ENCODE results near the gene FXYD7.

The FXYD7 gene

GRCh38 chr19:35135389-35135909, 7.6 kb upstream of the FXYD7 start:
- no peak overlapping the region for H3K23ac ChIP-seq (ENCODE audit: low read length)
- H3K4me3 ChIP-seq (ENCODE audit: low read depth, low read length), result no peak overlapping the region
- H3K27me3 ChIP-seq (ENCODE audit: insufficient read depth, low read length), result no peaks in the 10 kb centered on the region
- peak; percentile 54 to 73 for DNase-seq
- H3K14ac ChIP-seq (ENCODE audit: low read length), result no peak overlapping the region
- H2AFZ ChIP-seq (ENCODE audit: insufficient read depth, low read length, poor library complexity), result no peak overlapping the region
- H3K79me1 ChIP-seq (ENCODE audit: low read length), result no peaks in the 10 kb centered on the region
- H3K18ac ChIP-seq (ENCODE audit: low read length), result no peak overlapping the region
- no peak overlapping the region for H4K91ac ChIP-seq (ENCODE audit: low read depth, low read length)
- H2AK5ac ChIP-seq (ENCODE audit: low read length), result no peak overlapping the region
- H3K36me3 ChIP-seq (ENCODE audit: control insufficient read depth in 1 of 2, insufficient read depth in 2 of 2, low read length in 2 of 2), result no peaks in the 10 kb centered on the region
- no peak overlapping the region for H4K12ac ChIP-seq (ENCODE audit: low read depth, low read length)
- H3K27ac ChIP-seq (ENCODE audit: low read depth, low read length), result no peak overlapping the region
- no peak overlapping the region for H4K8ac ChIP-seq (ENCODE audit: low read depth, low read length)
- no peaks in the 10 kb centered on the region for H3K4me1 ChIP-seq (ENCODE audit: control insufficient read depth in 1 of 2, insufficient read depth in 2 of 2, low read length in 2 of 2)
- H3K4me2 ChIP-seq (ENCODE audit: low read length), result no peak overlapping the region
- no peak overlapping the region for H2BK12ac ChIP-seq (ENCODE audit: low read length)
- no peak overlapping the region for H3K4ac ChIP-seq (ENCODE audit: low read depth, low read length)
- H2BK5ac ChIP-seq (ENCODE audit: low read depth, low read length, poor library complexity), result no peak overlapping the region
- H3K9ac ChIP-seq (ENCODE audit: low read length), result no peak overlapping the region
- H2BK120ac ChIP-seq (ENCODE audit: insufficient read depth, low read length, poor library complexity), result no peak overlapping the region
- no CpG with 5 or more reads among the region's 7 CpGs for WGBS (ENCODE audit: extremely low coverage, insufficient coverage, insufficient read length)
- H3K9me3 ChIP-seq (ENCODE audit: insufficient read depth, low read depth, low read length), result peaks cover 4% of the 10 kb centered on the region
- H3K79me2 ChIP-seq (ENCODE audit: control insufficient read depth, insufficient read depth, low read length, poor library complexity), result no peaks in the 10 kb centered on the region

- no peak for DNase-seq
- WGBS (ENCODE audit: extremely low coverage, insufficient coverage, insufficient read length), result no CpG with 5 or more reads among the region's 11 CpGs
- H3K18ac ChIP-seq (ENCODE audit: low read length), result no peak overlapping the region
Measured at GRCh38 chr19:35136231-35136630, 6.8 kb upstream of the FXYD7 start.

GRCh38 chr19:35136977-35137702, 5.9 kb upstream of the FXYD7 start:
- Histone ChIP-seq H3K79me2 (ENCODE audit: control insufficient read depth, insufficient read depth, low read length, poor library complexity) (no peaks in the 10 kb centered on the region), H3K27me3 (ENCODE audit: insufficient read depth, low read length) (peaks cover 8% of the 10 kb centered on the region), H2BK12ac (ENCODE audit: low read length) (no peak overlapping the region), H3K9me3 (ENCODE audit: insufficient read depth, low read depth, low read length) (peaks cover 4% of the 10 kb centered on the region), H3K4me3 (ENCODE audit: low read depth, low read length) (no peak overlapping the region), H4K12ac (ENCODE audit: low read depth, low read length) (no peak overlapping the region), H2AK5ac (ENCODE audit: low read length) (no peak overlapping the region), H4K8ac (ENCODE audit: low read depth, low read length) (no peak overlapping the region), H3K4me2 (ENCODE audit: low read length) (no peak overlapping the region), H3K23ac (ENCODE audit: low read length) (no peak overlapping the region), H3K4me1 (ENCODE audit: control insufficient read depth in 1 of 2, insufficient read depth in 2 of 2, low read length in 2 of 2) (peaks cover 0 to 4% of the 10 kb centered on the region in 2 experiments), H3K14ac (ENCODE audit: low read length) (no peak overlapping the region), H3K79me1 (ENCODE audit: low read length) (no peaks in the 10 kb centered on the region), H3K9ac (ENCODE audit: low read length) (no peak overlapping the region), H3K36me3 (ENCODE audit: control insufficient read depth in 1 of 2, insufficient read depth in 2 of 2, low read length in 2 of 2) (no peaks in the 10 kb centered on the region), H2AFZ (ENCODE audit: insufficient read depth, low read length, poor library complexity) (no peak overlapping the region), H2BK5ac (ENCODE audit: low read depth, low read length, poor library complexity) (no peak overlapping the region), H2BK120ac (ENCODE audit: insufficient read depth, low read length, poor library complexity) (no peak overlapping the region), H4K91ac (ENCODE audit: low read depth, low read length) (no peak overlapping the region), H3K4ac (ENCODE audit: low read depth, low read length) (no peak overlapping the region), H3K27ac (ENCODE audit: low read depth, low read length) (no peak overlapping the region), H3K18ac (ENCODE audit: low read length) (no peak overlapping the region)
- DNase-seq, result no peak
- WGBS (ENCODE audit: extremely low coverage, insufficient coverage, insufficient read length), result no CpG with 5 or more reads among the region's 9 CpGs

More at GRCh38 chr19:35136231-35136630, 6.8 kb upstream of the FXYD7 start:
- Histone ChIP-seq H2AK5ac (ENCODE audit: low read length) (no peak overlapping the region), H3K4me1 (ENCODE audit: control insufficient read depth in 1 of 2, insufficient read depth in 2 of 2, low read length in 2 of 2) (no peaks in the 10 kb centered on the region), H3K14ac (ENCODE audit: low read length) (no peak overlapping the region), H2AFZ (ENCODE audit: insufficient read depth, low read length, poor library complexity) (no peak overlapping the region), H4K12ac (ENCODE audit: low read depth, low read length) (no peak overlapping the region), H3K4me3 (ENCODE audit: low read depth, low read length) (no peak overlapping the region), H3K27me3 (ENCODE audit: insufficient read depth, low read length) (no peaks in the 10 kb centered on the region), H3K4ac (ENCODE audit: low read depth, low read length) (no peak overlapping the region), H3K9me3 (ENCODE audit: insufficient read depth, low read depth, low read length) (peaks cover 4% of the 10 kb centered on the region), H3K36me3 (ENCODE audit: control insufficient read depth in 1 of 2, insufficient read depth in 2 of 2, low read length in 2 of 2) (no peaks in the 10 kb centered on the region), H4K8ac (ENCODE audit: low read depth, low read length) (no peak overlapping the region), H4K91ac (ENCODE audit: low read depth, low read length) (no peak overlapping the region), H3K4me2 (ENCODE audit: low read length) (no peak overlapping the region), H3K79me2 (ENCODE audit: control insufficient read depth, insufficient read depth, low read length, poor library complexity) (no peaks in the 10 kb centered on the region), H3K23ac (ENCODE audit: low read length) (no peak overlapping the region), H3K27ac (ENCODE audit: low read depth, low read length) (no peak overlapping the region), H2BK12ac (ENCODE audit: low read length) (no peak overlapping the region), H2BK120ac (ENCODE audit: insufficient read depth, low read length, poor library complexity) (no peak overlapping the region), H2BK5ac (ENCODE audit: low read depth, low read length, poor library complexity) (no peak overlapping the region), H3K79me1 (ENCODE audit: low read length) (no peaks in the 10 kb centered on the region), H3K9ac (ENCODE audit: low read length) (no peak overlapping the region)

- no CpG with 5 or more reads among the region's 18 CpGs for WGBS (ENCODE audit: extremely low coverage, insufficient coverage, insufficient read length)
- H4K8ac ChIP-seq (ENCODE audit: low read depth, low read length), result no peak within 1 kb of the TSS
- H3K79me1 ChIP-seq (ENCODE audit: low read length), result no peaks in the 10 kb centered on the region
- no peak within 1 kb of the TSS for H2AFZ ChIP-seq (ENCODE audit: insufficient read depth, low read length, poor library complexity)
- H3K27me3 ChIP-seq (ENCODE audit: insufficient read depth, low read length), result peaks cover 16% of the 10 kb centered on the region
- no peak within 1 kb of the TSS for H2AK5ac ChIP-seq (ENCODE audit: low read length)
- H3K4me1 ChIP-seq (ENCODE audit: control insufficient read depth in 1 of 2, insufficient read depth in 2 of 2, low read length in 2 of 2), result peaks cover 0 to 8% of the 10 kb centered on the region in 2 experiments
- peaks cover 2% of the 10 kb centered on the region for H3K9me3 ChIP-seq (ENCODE audit: insufficient read depth, low read depth, low read length)
- H4K12ac ChIP-seq (ENCODE audit: low read depth, low read length), result no peak within 1 kb of the TSS
- H3K4me2 ChIP-seq (ENCODE audit: low read length), result no peak within 1 kb of the TSS
- H3K36me3 ChIP-seq (ENCODE audit: control insufficient read depth in 1 of 2, insufficient read depth in 2 of 2, low read length in 2 of 2), result no peaks in the 10 kb centered on the region
- H3K79me2 ChIP-seq (ENCODE audit: control insufficient read depth, insufficient read depth, low read length, poor library complexity), result no peaks in the 10 kb centered on the region
- H2BK5ac ChIP-seq (ENCODE audit: low read depth, low read length, poor library complexity), result no peak within 1 kb of the TSS
- no peak within 1 kb of the TSS for H3K23ac ChIP-seq (ENCODE audit: low read length)
- H3K9ac ChIP-seq (ENCODE audit: low read length), result no peak within 1 kb of the TSS
- H3K27ac ChIP-seq (ENCODE audit: low read depth, low read length), result no peak within 1 kb of the TSS
- no peak within 1 kb of the TSS for H3K18ac ChIP-seq (ENCODE audit: low read length)
- H3K14ac ChIP-seq (ENCODE audit: low read length), result no peak within 1 kb of the TSS
- H2BK120ac ChIP-seq (ENCODE audit: insufficient read depth, low read length, poor library complexity), result no peak within 1 kb of the TSS
- H3K4ac ChIP-seq (ENCODE audit: low read depth, low read length), result no peak within 1 kb of the TSS
- no peak within 1 kb of the TSS for H2BK12ac ChIP-seq (ENCODE audit: low read length)
- no peak within 1 kb of the TSS for H3K4me3 ChIP-seq (ENCODE audit: low read depth, low read length)
- no peak for DNase-seq
- no peak within 1 kb of the TSS for H4K91ac ChIP-seq (ENCODE audit: low read depth, low read length)
Measured at GRCh38 chr19:35138305-35138892, 4.7 kb upstream of the FXYD7 start, which contains the start of gene FXYD1. TSS of gene FXYD1 (plus strand) at chr19:35138824. CDS start at chr19:35140080, 1,256 bp downstream.

Measured in trophoblast cell (in vitro differentiated cells and primary cell).